Keratinocyte (primary cell): ENCODE results near the gene RELA. TPM values are rescaled to one million over a fixed set of nuclear protein-coding genes. Genes with fewer than 3 reads are reported as not detected.

Source experiments
- DNase-seq: peaks from one replicate; pipeline ENCODE4 v3.0.0-alpha.2; 2011; ENCODE audit warnings: low read depth, missing footprints, low spot score
- FAIRE-seq: peaks from 2 replicates; lab custom pipeline; 2011; peaks lifted over from hg19 to GRCh38; lab: Jason Lieb, UNC
- H2AFZ ChIP-seq: 2 replicates; pipeline ENCODE4 v1.6.0; 2012; ENCODE audit warnings: low read length, control low read depth, inconsistent platforms; ENCODE audit not compliant: control insufficient read depth
- H3K27ac ChIP-seq: 2 replicates; pipeline ENCODE4 v1.5.1; 2011; ENCODE audit warnings: low read length; ENCODE audit not compliant: control insufficient read depth, insufficient read depth
- H3K27me3 ChIP-seq: 3 replicates; pipeline ENCODE4 v1.6.0; 2011; ENCODE audit warnings: low read length; ENCODE audit not compliant: control insufficient read depth, insufficient read depth; ENCODE audit errors: extremely low read depth
- H3K36me3 ChIP-seq, 2 experiments: 2 replicates in 1 of 2; 3 replicates in 1 of 2; pipeline ENCODE4 v1.5.1; 2011; ENCODE audit warnings: low read length in 2 of 2, mild to moderate bottlenecking in 1 of 2; ENCODE audit not compliant: control insufficient read depth in 2 of 2, insufficient read depth in 2 of 2; ENCODE audit errors: extremely low read depth in 1 of 2
- H3K4me1 ChIP-seq: 3 replicates; pipeline ENCODE4 v1.5.1; 2011; ENCODE audit warnings: low read length; ENCODE audit not compliant: control insufficient read depth, insufficient read depth; ENCODE audit errors: extremely low read depth
- H3K4me2 ChIP-seq: 3 replicates; pipeline ENCODE4 v1.6.0; 2011; ENCODE audit warnings: low read depth, low read length; ENCODE audit not compliant: control insufficient read depth, insufficient read depth; ENCODE audit errors: extremely low read depth
- H3K4me3 ChIP-seq, 3 experiments: fragments of 200-600 bp in 1 of 3; sonication (generic) in 1 of 3; 2 replicates in 2 of 3; 3 replicates in 1 of 3; pipeline ENCODE4 v1.5.1; 2011 to 2016; ENCODE audit warnings: low read length in 3 of 3, mild to moderate bottlenecking in 3 of 3, control low read depth in 2 of 3, inconsistent platforms in 1 of 3, low read depth in 1 of 3, mixed read lengths in 1 of 3, mixed run types in 1 of 3, moderate library complexity in 1 of 3; ENCODE audit not compliant: control insufficient read depth in 2 of 3, insufficient read depth in 2 of 3; ENCODE audit errors: extremely low read depth in 1 of 3
- H3K79me2 ChIP-seq: 2 replicates; pipeline ENCODE4 v1.6.0; 2012; ENCODE audit warnings: low read length; ENCODE audit not compliant: control insufficient read depth, insufficient read depth
- H3K9ac ChIP-seq: 3 replicates; pipeline ENCODE4 v1.6.0; 2011; ENCODE audit warnings: low read length; ENCODE audit not compliant: control insufficient read depth, insufficient read depth; ENCODE audit errors: extremely low read depth
- H3K9me1 ChIP-seq: 3 replicates; pipeline ENCODE4 v1.6.0; 2011; ENCODE audit warnings: low read length; ENCODE audit not compliant: control insufficient read depth, insufficient read depth; ENCODE audit errors: extremely low read depth
- H3K9me3 ChIP-seq: 2 replicates; pipeline ENCODE4 v1.5.1; 2012; ENCODE audit warnings: low read depth, low read length; ENCODE audit not compliant: control insufficient read depth
- H4K20me1 ChIP-seq: 3 replicates; pipeline ENCODE4 v1.6.0; 2011; ENCODE audit warnings: low read length; ENCODE audit not compliant: control insufficient read depth, insufficient read depth; ENCODE audit errors: extremely low read depth
- CTCF ChIP-seq, 3 experiments: IDR thresholded peaks in 1 of 3; conservative IDR thresholded peaks in 1 of 3; optimal IDR thresholded peaks in 1 of 3; 2 replicates in 2 of 3; 3 replicates in 1 of 3; pipeline versions ENCODE3 to v1.5.1; 2011; ENCODE audit warnings: low read length in 3 of 3, mild to moderate bottlenecking in 3 of 3, moderate library complexity in 2 of 3, control low read depth in 1 of 3, inconsistent platforms in 1 of 3; ENCODE audit not compliant: insufficient read depth in 2 of 3; ENCODE audit errors: extremely low read depth in 1 of 3
- EZH2 ChIP-seq: IDR thresholded peaks from one replicate; pipeline ENCODE4 v1.6.1; 2012; ENCODE audit warnings: inconsistent platforms, mild to moderate bottlenecking, low read length, moderate library complexity
- dilution Hi-C: fragments of 300-500 bp; cut with MboI; formaldehyde crosslinking; loops from one replicate; pipeline ENCODE4 v1.7.0; 2020; ENCODE audit warnings: low sequenced_read_pairs; ENCODE audit not compliant: extremely low pct_ligation_motif_present
- polyA plus RNA-seq, 5 experiments: library from polyadenylated mRNA; depleted of rRNA in 3 of 5; stranded (reverse) in 3 of 5; stranded (forward) in 1 of 5; unstranded in 1 of 5; fragments of >200 nt; gene quantifications; 1 replicate in 1 of 5; 2 replicates in 3 of 5; 3 replicates in 1 of 5; pipeline versions ENCODE4 v1.2.1 to v1.2.3, GENCODE V29; 2011 to 2012; ENCODE audit warnings: missing spikeins in 2 of 5, low read depth in 1 of 5, low replicate concordance in 1 of 5

Gene RELA
- polyA plus RNA-seq, 1 donor (not counting 4 experiments of a cell fraction or from before 2014, with no cell fraction given): 20.4 TPM

GRCh38 chr11:65658174-65659021, 4.3 kb downstream of the RELA start:
- no peak overlapping the region for H3K4me2 ChIP-seq
- no peak overlapping the region for H2AFZ ChIP-seq
- peaks cover 56 to 62% of the 10 kb centered on the region in 2 experiments for H3K36me3 ChIP-seq
- H4K20me1 ChIP-seq: no peaks in the 10 kb centered on the region
- no peak overlapping the region for H3K27ac ChIP-seq
- no peaks in the 10 kb centered on the region for H3K9me1 ChIP-seq
- peaks cover 23% of the 10 kb centered on the region for H3K79me2 ChIP-seq
- H3K27me3 ChIP-seq: no peaks in the 10 kb centered on the region
- no peak overlapping the region for H3K9ac ChIP-seq
- dilution Hi-C loops: no loop called here
- H3K9me3 ChIP-seq: no peaks in the 10 kb centered on the region
- no peak for DNase-seq
- H3K4me1 ChIP-seq: peaks cover 9% of the 10 kb centered on the region
- H3K4me3 ChIP-seq: no peak overlapping the region
- no peak for FAIRE-seq
- TF ChIP-seq CTCF (optimal IDR thresholded peaks at IDR 0.05 in 1 of 3, IDR thresholded peaks at IDR 0.05 in 1 of 3, conservative IDR thresholded peaks at IDR 0.05 in 1 of 3; ENCODE audit: extremely low read depth in 1 of 3, insufficient read depth in 2 of 3, low read length in 3 of 3): no peak
- no peak for TF ChIP-seq EZH2

DNA sequence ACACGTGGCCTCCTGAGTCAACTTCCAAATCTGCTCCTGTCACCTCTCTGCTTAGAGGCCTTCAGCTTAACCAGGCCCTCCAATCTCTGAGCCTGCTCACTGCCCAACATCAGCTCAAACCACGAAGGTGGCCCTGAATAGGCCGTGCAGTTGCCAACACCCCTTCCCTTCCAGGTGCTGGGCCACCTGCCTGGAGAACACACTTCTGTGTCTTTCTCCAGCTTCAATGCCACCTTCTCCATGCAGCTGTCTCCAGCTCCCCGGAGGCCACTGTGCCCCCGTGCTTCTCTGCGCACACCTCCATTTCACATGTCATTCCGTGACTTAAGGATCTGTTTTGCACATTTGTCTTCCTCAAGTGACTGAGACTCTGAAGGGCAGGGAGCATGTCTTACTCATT, 5.3 kb downstream of the RELA start:
- H3K9me1 ChIP-seq: no peaks in the 10 kb centered on the region
- dilution Hi-C loops: no loop called here
- no peak overlapping the region for H3K27ac ChIP-seq
- H2AFZ ChIP-seq: no peak overlapping the region
- H3K4me2 ChIP-seq: no peak overlapping the region
- peaks cover 23% of the 10 kb centered on the region for H3K79me2 ChIP-seq
- peaks cover 57 to 65% of the 10 kb centered on the region in 2 experiments for H3K36me3 ChIP-seq
- TF ChIP-seq EZH2: no peak
- TF ChIP-seq CTCF (optimal IDR thresholded peaks at IDR 0.05 in 1 of 3, IDR thresholded peaks at IDR 0.05 in 1 of 3, conservative IDR thresholded peaks at IDR 0.05 in 1 of 3; ENCODE audit: extremely low read depth in 1 of 3, insufficient read depth in 2 of 3, low read length in 3 of 3): no peak
- H3K9ac ChIP-seq: no peak overlapping the region
- H3K27me3 ChIP-seq: no peaks in the 10 kb centered on the region
- no peaks in the 10 kb centered on the region for H3K9me3 ChIP-seq
- H3K4me3 ChIP-seq: no peak overlapping the region
- FAIRE-seq: no peak
- H3K4me1 ChIP-seq: peaks cover 15% of the 10 kb centered on the region
- no peak for DNase-seq
- H4K20me1 ChIP-seq: no peaks in the 10 kb centered on the region
